HCT116 (cell line): ENCODE measurements around the gene NTNG2.

Experiments used
- CEBPB ChIP-seq: IDR thresholded peaks from 2 replicates; pipeline ENCODE4 v1.6.1; 2012; ENCODE audit warnings: low read depth
- CTCF ChIP-seq, 3 experiments: fragments of 200-600 bp in 1 of 3; sonication (generic) in 1 of 3; IDR thresholded peaks in 2 of 3; conservative IDR thresholded peaks in 1 of 3; 2 replicates each; pipeline ENCODE4 v1.5.1; 2012 to 2017; ENCODE audit warnings: low read depth in 2 of 3, low read length in 2 of 3, antibody characterized with exemption in 1 of 3, borderline replicate concordance in 1 of 3, control low read depth in 1 of 3, mild to moderate bottlenecking in 1 of 3, mixed read lengths in 1 of 3, mixed run types in 1 of 3, moderate library complexity in 1 of 3; ENCODE audit not compliant: insufficient read depth in 1 of 3
- EZH2 ChIP-seq: fragments of 200-600 bp; sonication (generic); IDR thresholded peaks from 2 replicates; pipeline ENCODE4 v1.6.1; 2017; ENCODE audit warnings: antibody characterized with exemption, mixed run types
- EZH2phosphoT487 ChIP-seq: fragments of 200-600 bp; IDR thresholded peaks from 2 replicates; pipeline ENCODE4 v1.6.1; 2018; ENCODE audit warnings: antibody characterized with exemption, borderline replicate concordance
- JUND ChIP-seq: IDR thresholded peaks from 2 replicates; pipeline ENCODE4 v1.6.1; 2012
- POLR2A ChIP-seq: IDR thresholded peaks from 2 replicates; pipeline ENCODE4 v1.7.0; 2011; ENCODE audit warnings: borderline replicate concordance; ENCODE audit not compliant: insufficient read depth, insufficient read length; ENCODE audit errors: extremely low read depth
- POLR2AphosphoS5 ChIP-seq: IDR thresholded peaks from 2 replicates; pipeline ENCODE4 v1.6.1; 2011; ENCODE audit warnings: mild to moderate bottlenecking, low read depth, low read length, moderate library complexity
- SIN3A ChIP-seq: IDR thresholded peaks from 2 replicates; pipeline ENCODE4 v1.6.1; 2012; ENCODE audit warnings: low read depth
- ZNF274 ChIP-seq: fragments of 200-500 bp; sonication (Bioruptor generic); IDR thresholded peaks from 2 replicates; pipeline ENCODE4 v1.6.1; 2014; ENCODE audit warnings: mild to moderate bottlenecking, low read depth, low read length, inconsistent platforms
- TF ChIP-seq, protein P1 (sequence below): IDR thresholded peaks from 2 replicates; pipeline ENCODE4 v1.6.1; 2012; ENCODE audit warnings: low read depth

GRCh38 chr9:132176338-132176737 lies 14.5 kb downstream of the NTNG2 start:
- TF ChIP-seq CTCF (IDR thresholded peaks at IDR 0.05 in 2 of 3, conservative IDR thresholded peaks at IDR 0.05 in 1 of 3; ENCODE audit: borderline replicate concordance in 1 of 3, insufficient read depth in 1 of 3, low read depth in 2 of 3, low read length in 2 of 3), result no peak
- no peak for TF ChIP-seq ZNF274
- TF ChIP-seq, protein P1, sequence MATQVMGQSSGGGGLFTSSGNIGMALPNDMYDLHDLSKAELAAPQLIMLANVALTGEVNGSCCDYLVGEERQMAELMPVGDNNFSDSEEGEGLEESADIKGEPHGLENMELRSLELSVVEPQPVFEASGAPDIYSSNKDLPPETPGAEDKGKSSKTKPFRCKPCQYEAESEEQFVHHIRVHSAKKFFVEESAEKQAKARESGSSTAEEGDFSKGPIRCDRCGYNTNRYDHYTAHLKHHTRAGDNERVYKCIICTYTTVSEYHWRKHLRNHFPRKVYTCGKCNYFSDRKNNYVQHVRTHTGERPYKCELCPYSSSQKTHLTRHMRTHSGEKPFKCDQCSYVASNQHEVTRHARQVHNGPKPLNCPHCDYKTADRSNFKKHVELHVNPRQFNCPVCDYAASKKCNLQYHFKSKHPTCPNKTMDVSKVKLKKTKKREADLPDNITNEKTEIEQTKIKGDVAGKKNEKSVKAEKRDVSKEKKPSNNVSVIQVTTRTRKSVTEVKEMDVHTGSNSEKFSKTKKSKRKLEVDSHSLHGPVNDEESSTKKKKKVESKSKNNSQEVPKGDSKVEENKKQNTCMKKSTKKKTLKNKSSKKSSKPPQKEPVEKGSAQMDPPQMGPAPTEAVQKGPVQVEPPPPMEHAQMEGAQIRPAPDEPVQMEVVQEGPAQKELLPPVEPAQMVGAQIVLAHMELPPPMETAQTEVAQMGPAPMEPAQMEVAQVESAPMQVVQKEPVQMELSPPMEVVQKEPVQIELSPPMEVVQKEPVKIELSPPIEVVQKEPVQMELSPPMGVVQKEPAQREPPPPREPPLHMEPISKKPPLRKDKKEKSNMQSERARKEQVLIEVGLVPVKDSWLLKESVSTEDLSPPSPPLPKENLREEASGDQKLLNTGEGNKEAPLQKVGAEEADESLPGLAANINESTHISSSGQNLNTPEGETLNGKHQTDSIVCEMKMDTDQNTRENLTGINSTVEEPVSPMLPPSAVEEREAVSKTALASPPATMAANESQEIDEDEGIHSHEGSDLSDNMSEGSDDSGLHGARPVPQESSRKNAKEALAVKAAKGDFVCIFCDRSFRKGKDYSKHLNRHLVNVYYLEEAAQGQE, result no peak
- no peak for TF ChIP-seq JUND
- TF ChIP-seq SIN3A, result no peak
- TF ChIP-seq POLR2AphosphoS5, result no peak
- no peak for TF ChIP-seq EZH2phosphoT487
- no peak for TF ChIP-seq CEBPB
- no peak for TF ChIP-seq POLR2A
- no peak for TF ChIP-seq EZH2
